ENCODE measurements around the gene USP7.

DNA sequence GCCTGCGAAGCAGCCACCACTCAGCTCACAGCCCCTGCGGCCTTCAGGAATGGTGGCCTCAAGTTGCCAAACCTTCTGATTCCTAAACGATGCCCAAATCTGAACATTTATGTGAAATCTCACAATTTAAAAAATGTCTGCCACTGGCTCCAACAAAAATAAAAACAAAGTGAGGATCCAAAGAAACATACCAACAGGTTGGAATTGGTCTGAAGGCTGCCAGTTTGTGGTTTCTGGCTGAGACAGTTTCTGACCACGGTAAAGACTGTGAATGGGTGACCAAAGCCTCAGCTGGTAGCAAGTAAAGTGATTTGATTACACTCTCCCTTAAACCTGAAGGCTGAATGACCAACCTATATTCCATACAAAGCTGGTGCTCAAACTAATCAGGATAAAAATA is 56.6 kb downstream of the USP7 start:
- no peak for TF ChIP-seq CTCF (conservative IDR thresholded peaks at IDR 0.05 in 1 of 2, IDR thresholded peaks at IDR 0.05 in 1 of 2; ENCODE audit: extremely low read depth in 1 of 2, insufficient read depth in 1 of 2, low read depth in 1 of 2, low read length in 2 of 2)
- TF ChIP-seq EZH2 (IDR thresholded peaks at IDR 0.05; ENCODE audit: borderline replicate concordance, low read length), result no peak
